Tibial nerve (tissue), 4 donors: ENCODE measurements around the gene EML6.

Source experiments
- EP300 ChIP-seq, 2 donors: sonication (generic); formaldehyde crosslinking; IDR thresholded peaks; one replicate each; pipeline ENCODE4 v1.6.1; 2017; ENCODE audit warnings: antibody characterized with exemption in 2 of 2, mild to moderate bottlenecking in 1 of 2
- POLR2A ChIP-seq, 2 donors: fragments of 450-650 bp; IDR thresholded peaks; one replicate each; pipeline ENCODE4 v1.6.1; 2017; ENCODE audit warnings: antibody characterized with exemption in 2 of 2, mild to moderate bottlenecking in 2 of 2, moderate library complexity in 2 of 2
- TF ChIP-seq, protein P1 (sequence below), 5 experiments: fragments of 200-600 bp in 3 of 5; fragments of 450-650 bp in 2 of 5; sonication (generic) in 3 of 5; IDR thresholded peaks; one replicate each; pipeline ENCODE4 v1.5.1; 2016 to 2019; ENCODE audit warnings: antibody characterized with exemption in 5 of 5, mild to moderate bottlenecking in 3 of 5, moderate library complexity in 2 of 5

- TF ChIP-seq POLR2A (IDR thresholded peaks at IDR 0.05) (no peak), EP300 (IDR thresholded peaks at IDR 0.05) (no peak)
- TF ChIP-seq, protein P1, sequence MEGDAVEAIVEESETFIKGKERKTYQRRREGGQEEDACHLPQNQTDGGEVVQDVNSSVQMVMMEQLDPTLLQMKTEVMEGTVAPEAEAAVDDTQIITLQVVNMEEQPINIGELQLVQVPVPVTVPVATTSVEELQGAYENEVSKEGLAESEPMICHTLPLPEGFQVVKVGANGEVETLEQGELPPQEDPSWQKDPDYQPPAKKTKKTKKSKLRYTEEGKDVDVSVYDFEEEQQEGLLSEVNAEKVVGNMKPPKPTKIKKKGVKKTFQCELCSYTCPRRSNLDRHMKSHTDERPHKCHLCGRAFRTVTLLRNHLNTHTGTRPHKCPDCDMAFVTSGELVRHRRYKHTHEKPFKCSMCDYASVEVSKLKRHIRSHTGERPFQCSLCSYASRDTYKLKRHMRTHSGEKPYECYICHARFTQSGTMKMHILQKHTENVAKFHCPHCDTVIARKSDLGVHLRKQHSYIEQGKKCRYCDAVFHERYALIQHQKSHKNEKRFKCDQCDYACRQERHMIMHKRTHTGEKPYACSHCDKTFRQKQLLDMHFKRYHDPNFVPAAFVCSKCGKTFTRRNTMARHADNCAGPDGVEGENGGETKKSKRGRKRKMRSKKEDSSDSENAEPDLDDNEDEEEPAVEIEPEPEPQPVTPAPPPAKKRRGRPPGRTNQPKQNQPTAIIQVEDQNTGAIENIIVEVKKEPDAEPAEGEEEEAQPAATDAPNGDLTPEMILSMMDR (IDR thresholded peaks at IDR 0.05) = no peak
Observed at GRCh38 chr2:54772110-54772509, 48.6 kb downstream of the EML6 start.
